Dermis blood vessel endothelial cell (primary cell): ENCODE results near the gene MTG1. TPM values are rescaled to one million over a fixed set of nuclear protein-coding genes. Genes with fewer than 3 reads are reported as not detected.
"Not testable (repeated sequence)": the region's sequence is repeated elsewhere in the genome, so short reads cannot be mapped to it uniquely, and the experiment has no call there.

ENCODE experiments used
- DNase-seq: peaks from one replicate; pipeline ENCODE4 v3.0.0; 2010
- total RNA-seq: library from RNA; depleted of rRNA; stranded (reverse); fragments of >200 nt; gene quantifications from 2 replicates; pipeline ENCODE4 v1.2.3, GENCODE V29; 2014

Gene MTG1
- total RNA-seq, 1 donor from 2014 or later = 43.2 TPM

- DNase-seq = peak; percentile 71
Measured at GRCh38 chr10:133379152-133379800, 14.7 kb upstream of the MTG1 start, which contains the start of gene PAOX. PAOX (plus strand) TSS chr10:133379262; CDS start chr10:133379317, 55 bp downstream.

GRCh38 chr10:133379801-133380666, 13.9 kb upstream of the MTG1 start:
- DNase-seq = no peak

- no peak for DNase-seq
Measured at GRCh38 chr10:133381036-133381435, 12.9 kb upstream of the MTG1 start.

- no peak for DNase-seq
Measured at GRCh38 chr10:133383551-133383950, 10.4 kb upstream of the MTG1 start.

GRCh38 chr10:133384071-133384470, 9.9 kb upstream of the MTG1 start:
- DNase-seq = no peak

- DNase-seq = no peak
Measured at GRCh38 chr10:133385214-133385613, 8.7 kb upstream of the MTG1 start.

GRCh38 chr10:133386951-133387350, 7.0 kb upstream of the MTG1 start:
- not testable (repeated sequence) for DNase-seq

GRCh38 chr10:133388236-133388972, 5.6 kb upstream of the MTG1 start:
- no peak for DNase-seq

- DNase-seq = no peak
Measured at GRCh38 chr10:133388973-133389818, 4.8 kb upstream of the MTG1 start.

- DNase-seq = peak; percentile 55
Measured at GRCh38 chr10:133390597-133391248, 3.2 kb upstream of the MTG1 start.

- DNase-seq = no peak
Measured at GRCh38 chr10:133391249-133391635, 2.7 kb upstream of the MTG1 start.

GRCh38 chr10:133391761-133392518, 2.0 kb upstream of the MTG1 start:
- no peak for DNase-seq

- no peak for DNase-seq
Measured at GRCh38 chr10:133393401-133394063, 425 bp upstream of the MTG1 start.

GRCh38 chr10:133394801-133395221, 854 bp downstream of the MTG1 start:
- DNase-seq = peak; percentile 29

GRCh38 chr10:133396035-133396624, 2.2 kb downstream of the MTG1 start:
- no peak for DNase-seq

- DNase-seq = no peak
Measured at GRCh38 chr10:133397938-133398337, 4.0 kb downstream of the MTG1 start.

GRCh38 chr10:133399123-133399601, 5.2 kb downstream of the MTG1 start:
- no peak for DNase-seq

GRCh38 chr10:133400624-133401424, 6.9 kb downstream of the MTG1 start:
- no peak for DNase-seq

GRCh38 chr10:133401500-133401899, 7.5 kb downstream of the MTG1 start:
- no peak for DNase-seq
